ENCODE results near the gene GMDS. TPM values are rescaled to one million over a fixed set of nuclear protein-coding genes. Genes with fewer than 3 reads are reported as not detected.

Gene GMDS
- total and polyA plus RNA-seq, 2 of the 4 experiments (the other 2 are of a cell fraction), result 7.3 to 21.9 TPM

DNA sequence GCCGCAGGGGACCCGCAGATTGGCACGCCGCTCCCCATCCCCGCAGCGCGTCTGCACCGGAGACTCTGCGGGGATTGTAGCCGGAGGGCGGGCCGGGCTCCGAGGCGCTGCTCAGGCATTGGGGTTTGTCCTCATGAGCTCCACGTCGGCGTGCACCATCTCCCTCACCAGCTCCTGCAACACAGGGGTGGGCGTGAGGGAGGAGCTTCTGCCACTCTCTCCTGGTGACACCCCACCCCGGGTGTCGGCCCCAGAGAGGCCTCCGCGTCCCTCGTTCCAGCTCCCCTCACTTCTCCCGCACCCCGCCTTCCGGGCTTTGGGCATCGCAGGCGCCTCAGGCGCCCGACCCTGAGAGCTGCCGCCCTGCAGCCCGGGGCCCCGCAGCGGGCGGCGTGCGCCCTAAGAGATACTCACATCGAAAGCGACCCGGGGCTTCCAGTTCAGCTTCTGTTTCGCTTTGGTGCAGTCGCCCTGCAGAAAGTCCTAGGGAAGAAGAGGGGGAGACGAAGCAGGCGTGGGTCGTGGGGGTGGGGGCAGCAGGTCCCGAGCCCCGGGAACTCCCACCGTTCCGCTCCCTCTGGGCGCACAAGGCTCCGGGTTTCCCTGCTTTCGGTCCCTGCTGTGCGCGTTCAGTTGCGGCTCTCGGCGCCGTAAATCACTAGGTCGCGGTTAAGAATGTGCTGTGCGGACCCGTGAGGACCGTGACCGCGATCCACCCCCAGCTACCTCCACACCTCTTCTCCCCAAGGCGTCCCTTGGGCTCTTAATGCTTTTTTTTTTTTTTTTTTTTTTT is 621.2 kb downstream of the GMDS start:
- ATAC-seq (ENCODE audit: low read depth) (peak; percentile 45), DNase-seq (no peak)
- intact Hi-C loops (cut with micrococcal nuclease), result no loop called here
- in situ Hi-C loops (cut with MboI; ENCODE audit: low sequenced_read_pairs), result no loop called here
- Histone ChIP-seq H3K27me3 (ENCODE audit: control insufficient read depth, insufficient read depth, low read length) (peaks cover 2% of the 10 kb centered on the region), H2BK5ac (ENCODE audit: low read depth, low read length, poor library complexity, severe bottlenecking) (no peak overlapping the region), H3K4me2 (ENCODE audit: low read depth, low read length) (peak overlapping the region; percentile 88), H3K4ac (ENCODE audit: low read depth, low read length) (peak overlapping the region; percentile 74), H3K23ac (ENCODE audit: low read depth, low read length) (peak overlapping the region; percentile 80), H3K27ac (ENCODE audit: insufficient read depth, low read length) (peak overlapping the region; percentile 40; the same call in 1 of the 2 replicates), H2BK120ac (ENCODE audit: low read depth, low read length) (peak overlapping the region; percentile 72), H2BK20ac (ENCODE audit: low read depth, low read length) (peak overlapping the region; percentile 13; the same call in 1 of the 2 replicates), H3K14ac (replicated peaks; ENCODE audit: low read depth, low read length) (peak overlapping the region; percentile 89), H2BK15ac (ENCODE audit: low read depth, low read length) (no peak overlapping the region), H3K4me1 (ENCODE audit: control insufficient read depth, insufficient read depth, low read length) (peaks cover 9% of the 10 kb centered on the region), H3K4me3 (ENCODE audit: insufficient read depth, low read depth, low read length) (peak overlapping the region; percentile 67), H4K8ac (ENCODE audit: low read depth in 2 of 2, low read length in 2 of 2) (peak overlapping the region in 1 of 2 experiments; percentile 58; a peak in 2 of 4 replicates), H2AFZ (replicated peaks; ENCODE audit: low read length, poor library complexity) (peak overlapping the region; percentile 88), H3K9me1 (ENCODE audit: insufficient read depth, low read length) (0 out of 2 replicates have a peak, but pooled peaks cover 2% of the 10 kb centered on the region), H3K9me3 (ENCODE audit: control insufficient read depth, insufficient read depth, low read length) (no peaks in the 10 kb centered on the region), H3K56ac (ENCODE audit: extremely low read depth, insufficient read depth, low read length) (no peak overlapping the region), H4K91ac (ENCODE audit: insufficient read depth, low read depth, low read length) (peak overlapping the region; percentile 39; the same call in 1 of the 2 replicates), H3K9ac (ENCODE audit: low read depth, low read length) (peak overlapping the region; percentile 69), H4K5ac (ENCODE audit: low read depth, low read length) (no peak overlapping the region), H4K20me1 (ENCODE audit: insufficient read depth, low read length) (no peaks in the 10 kb centered on the region), H3K79me1 (ENCODE audit: low read depth in 1 of 2, low read length in 2 of 2) (0 out of 4 replicates have a peak, but pooled peaks cover 4 to 5% of the 10 kb centered on the region in 2 experiments), H3K18ac (ENCODE audit: low read depth, low read length) (peak overlapping the region; percentile 33), H2AK9ac (replicated peaks; ENCODE audit: low read depth, low read length, poor library complexity) (peak overlapping the region; percentile 87), H3K36me3 (ENCODE audit: control insufficient read depth, insufficient read depth, low read length) (peaks cover 2% of the 10 kb centered on the region; the same call in 1 of the 2 replicates), H2AK5ac (ENCODE audit: low read depth, low read length) (peak overlapping the region; percentile 69; the same call in 1 of the 2 replicates)
- peak; percentile 14; the same call in 1 of the 2 replicates for TF ChIP-seq BHLHE40 (IDR thresholded peaks at IDR 0.05; ENCODE audit: low read depth, low read length)
- TF ChIP-seq MAFK (IDR thresholded peaks at IDR 0.05; ENCODE audit: low read depth, low read length), result no peak
- 13% methylated on average over 3 of the region's 66 CpGs; no CpG with 5 or more reads in 1 of the 2 experiments for WGBS, 2 experiments (ENCODE audit: extremely low coverage in 2 of 2, insufficient read length in 1 of 2)
- CTCF ChIA-PET, result interaction anchor here (1.0 to 2.2 kb wide), 3 partner anchors 10 to 480 kb away, joined by 3 to 5 read pairs (median 4); no protein-coding TSS in a partner anchor
- BruUV-seq (replicated peaks), result no TSS peak
- dilution Hi-C loops (cut with HindIII; ENCODE audit: low sequenced_read_pairs, unreplicated experiment), result no loop called here
- POLR2A ChIA-PET (ENCODE audit: unreplicated experiment), result interaction anchor here (0.7 kb wide), 1 partner anchor 294 kb away, joined by 28 read pairs; no protein-coding TSS in a partner anchor
